Activated gamma-delta T cell treated with anti-CD3 and anti-CD28 coated beads, Interleukin-2, amount 50 U/mL, for 16 hours (primary cell): Measurements from ENCODE around the gene ANAPC4.
A peak's percentile ranks its signal among the peaks of the same experiment; 100 is the strongest.

ENCODE experiments used
- DNase-seq: peaks from one replicate; pipeline ENCODE4 v3.0.0-alpha.2; 2020; ENCODE audit warnings: low read depth

The ANAPC4 gene

DNA sequence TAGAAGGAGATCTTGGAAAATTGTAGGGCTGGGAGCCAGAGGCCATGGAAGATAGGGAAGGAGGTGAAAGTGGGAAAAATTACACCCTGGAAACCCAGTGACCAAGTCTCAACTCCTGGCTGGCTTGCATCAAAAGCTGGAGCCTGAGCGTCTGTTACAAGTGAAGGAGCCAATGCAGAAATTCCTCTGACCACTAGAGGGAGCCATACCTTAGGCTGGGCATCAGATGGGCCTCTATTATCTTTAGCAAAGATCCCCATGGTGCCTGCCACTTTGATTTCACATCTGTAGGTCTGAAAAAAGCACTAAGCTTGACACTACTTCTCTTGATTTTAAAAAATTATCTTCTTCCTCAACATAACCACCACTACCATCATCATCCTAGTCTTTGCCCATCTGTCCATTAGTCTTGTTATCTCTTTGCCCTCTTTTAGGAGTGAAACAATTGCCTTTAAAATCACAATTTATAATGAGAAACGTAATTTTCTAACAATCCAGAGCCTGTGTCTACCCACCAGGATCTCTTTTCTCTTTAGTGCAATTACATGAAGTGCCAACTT, 62.9 kb downstream of the ANAPC4 start:
- peak; percentile 12 for DNase-seq

- DNase-seq: no peak
These were observed 63.5 kb downstream of the ANAPC4 start for GRCh38 chr4:25440478-25441030.

DNA sequence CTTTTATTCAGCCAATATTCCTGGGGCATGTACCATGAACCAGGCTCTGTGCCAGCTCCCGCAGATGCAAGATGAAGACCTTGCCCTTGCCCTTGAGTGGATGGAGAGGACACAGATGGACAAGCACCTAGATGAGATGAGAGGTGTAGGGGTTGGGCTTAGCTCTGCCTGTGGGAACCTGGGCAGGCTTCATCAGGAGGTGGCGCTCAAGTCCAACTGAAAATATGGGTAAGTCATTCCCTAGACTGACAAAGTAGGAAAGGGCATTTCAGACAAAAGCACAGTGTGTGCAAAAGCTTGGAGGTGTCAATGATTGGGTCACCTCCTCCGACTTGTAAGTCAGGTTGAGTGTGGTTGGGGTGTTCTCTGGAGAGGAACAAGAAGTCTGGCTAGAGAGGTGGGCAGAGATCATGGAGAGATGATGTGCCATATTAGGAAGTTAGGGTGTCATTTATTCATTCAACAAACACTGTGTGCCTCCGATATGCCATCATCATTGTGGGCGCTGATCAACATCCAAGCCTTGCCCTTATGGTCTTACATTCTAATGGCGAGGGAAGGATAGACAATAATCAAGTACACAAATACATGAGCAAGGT, 64.6 kb downstream of the ANAPC4 start:
- DNase-seq: no peak

DNA sequence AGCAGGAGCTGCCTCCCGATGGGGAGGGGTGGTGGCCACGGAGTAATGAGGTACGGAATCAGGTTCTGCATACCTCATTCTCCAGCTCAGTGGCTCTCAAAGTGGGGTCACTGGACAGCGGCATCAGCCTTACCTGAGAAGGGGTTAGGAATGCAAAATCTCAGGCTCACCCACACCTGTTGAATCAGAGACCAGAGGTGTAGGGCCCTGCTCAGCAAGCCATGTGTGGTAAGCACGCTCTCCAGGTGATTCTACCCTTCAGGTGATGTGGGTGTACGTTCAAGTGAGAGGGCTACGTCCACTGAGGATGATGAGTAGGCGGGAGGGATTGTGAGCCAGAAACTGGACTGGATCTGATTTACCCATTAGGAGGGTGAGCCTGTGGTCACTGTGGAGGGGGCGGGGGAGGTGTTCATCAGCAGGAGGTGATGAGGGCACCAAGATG, 65.8 kb downstream of the ANAPC4 start:
- no peak for DNase-seq

GRCh38 chr4:25443851-25444250, 66.8 kb downstream of the ANAPC4 start:
- no peak for DNase-seq

GRCh38 chr4:25446611-25447010, 69.5 kb downstream of the ANAPC4 start:
- no peak for DNase-seq

DNA sequence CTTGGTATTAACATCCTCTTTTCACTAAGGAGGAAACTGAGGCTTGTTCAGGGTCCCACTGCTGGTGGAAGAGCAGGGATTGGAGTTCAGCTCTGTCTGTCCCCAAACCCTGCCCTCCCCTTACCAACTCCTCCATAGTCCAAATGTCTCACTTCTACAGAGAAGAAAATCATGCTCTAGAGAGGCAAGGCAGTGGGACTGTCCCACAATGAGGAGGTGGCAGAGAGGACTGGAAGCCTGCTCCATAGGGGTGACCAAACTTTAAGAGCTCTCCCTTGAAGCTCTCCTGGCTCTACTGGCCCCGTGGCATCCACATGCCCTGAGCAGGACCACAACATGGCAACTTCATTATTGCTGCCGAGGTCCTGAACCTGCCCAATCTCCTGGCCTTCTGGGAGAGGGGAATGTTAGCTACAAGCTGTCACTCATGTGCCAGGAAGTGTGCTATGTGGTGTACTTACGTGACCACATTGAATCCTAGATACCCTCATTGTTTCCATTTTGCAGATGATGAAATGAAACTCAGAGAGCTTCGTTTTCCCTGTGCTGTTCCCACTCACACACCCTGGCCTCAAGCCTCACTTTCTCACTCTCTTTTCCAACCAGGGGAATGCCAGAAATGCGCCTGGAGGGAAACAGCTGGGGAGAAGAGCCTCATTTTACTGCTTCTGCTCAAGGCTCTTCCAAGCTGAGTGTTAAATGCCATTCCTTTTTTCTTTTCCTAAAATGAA, 71.5 kb downstream of the ANAPC4 start:
- DNase-seq: no peak

GRCh38 chr4:25449270-25449669, 72.2 kb downstream of the ANAPC4 start:
- DNase-seq: no peak

DNA sequence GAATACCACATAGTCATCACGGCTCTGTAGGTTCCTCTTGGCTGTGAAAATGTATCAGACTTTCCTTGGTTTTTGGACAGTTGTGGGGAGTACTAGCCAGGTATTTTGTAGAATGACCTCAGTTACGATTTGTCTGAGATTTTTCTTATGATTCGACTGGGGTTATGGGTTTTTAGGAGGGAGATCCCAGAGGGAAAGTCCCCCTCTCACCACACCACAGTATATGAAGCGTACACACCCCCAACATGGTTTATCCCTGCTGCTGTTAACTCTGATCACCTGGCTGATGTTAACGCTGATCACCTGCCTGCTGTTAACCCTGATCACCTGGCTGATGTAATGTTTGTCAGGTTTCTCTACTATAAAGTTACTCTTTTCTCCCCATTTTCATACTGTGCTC, 72.6 kb downstream of the ANAPC4 start:
- no peak for DNase-seq

GRCh38 chr4:25450491-25450901, 73.4 kb downstream of the ANAPC4 start:
- no peak for DNase-seq

- no peak for DNase-seq
These were observed 74.6 kb downstream of the ANAPC4 start for GRCh38 chr4:25451676-25452075.

GRCh38 chr4:25452081-25452480, 75.0 kb downstream of the ANAPC4 start:
- DNase-seq: no peak

DNA sequence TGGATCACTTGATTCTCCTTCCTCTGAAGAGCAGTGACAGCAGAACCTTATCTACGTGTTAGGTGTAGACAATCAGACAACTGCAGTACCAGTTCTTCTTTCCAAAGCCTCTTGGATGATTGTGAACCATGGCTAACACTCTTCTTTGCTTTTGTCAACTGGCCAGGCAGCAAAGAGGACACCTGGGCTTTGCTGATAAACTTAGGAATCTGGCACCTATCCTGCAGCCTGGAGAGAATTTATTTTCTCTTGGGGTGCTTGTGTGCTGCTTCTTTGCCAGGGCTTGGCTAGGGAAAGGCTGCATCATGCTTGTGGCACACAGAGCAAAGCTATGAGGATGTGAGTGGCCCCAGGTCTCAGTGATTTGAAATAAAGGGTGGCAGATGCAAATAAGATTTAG, 77.4 kb downstream of the ANAPC4 start:
- no peak for DNase-seq

GRCh38 chr4:25457053-25457715, 80.1 kb downstream of the ANAPC4 start:
- no peak for DNase-seq

DNA sequence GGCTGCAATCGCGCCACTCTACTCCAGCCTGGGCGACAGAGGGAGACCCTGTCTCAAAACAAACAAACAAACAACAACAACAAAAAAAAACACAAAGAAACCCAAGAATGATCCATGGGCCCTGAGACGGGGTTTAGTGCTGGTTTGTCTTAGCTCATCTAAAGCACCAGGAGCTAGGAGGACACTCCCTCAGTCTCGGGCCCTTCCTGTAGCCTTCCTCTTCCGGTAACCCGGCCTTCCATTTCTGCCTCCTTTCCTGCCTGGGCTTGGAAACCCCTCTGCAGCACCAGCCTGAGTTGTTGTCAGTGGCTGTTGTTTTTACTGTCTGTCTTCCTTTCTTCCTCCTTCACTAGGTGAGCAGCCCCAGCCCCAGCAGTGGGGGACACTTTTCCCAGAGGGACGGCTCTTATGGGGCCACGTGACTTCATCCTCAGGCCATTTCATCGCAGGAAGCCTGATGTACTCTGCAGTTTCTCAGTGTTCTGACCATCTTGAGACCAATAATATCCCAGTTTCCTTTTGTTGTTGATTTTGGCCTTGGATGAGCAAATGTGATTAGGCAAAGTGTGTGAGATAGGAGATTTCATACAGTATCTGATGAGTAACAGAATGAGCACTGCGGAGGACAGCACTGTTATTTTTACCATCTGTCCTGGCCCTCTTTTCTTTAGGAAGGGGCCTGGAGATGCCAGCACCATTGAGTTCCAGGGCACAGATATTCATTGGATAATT, 90.1 kb downstream of the ANAPC4 start:
- DNase-seq: no peak

DNA sequence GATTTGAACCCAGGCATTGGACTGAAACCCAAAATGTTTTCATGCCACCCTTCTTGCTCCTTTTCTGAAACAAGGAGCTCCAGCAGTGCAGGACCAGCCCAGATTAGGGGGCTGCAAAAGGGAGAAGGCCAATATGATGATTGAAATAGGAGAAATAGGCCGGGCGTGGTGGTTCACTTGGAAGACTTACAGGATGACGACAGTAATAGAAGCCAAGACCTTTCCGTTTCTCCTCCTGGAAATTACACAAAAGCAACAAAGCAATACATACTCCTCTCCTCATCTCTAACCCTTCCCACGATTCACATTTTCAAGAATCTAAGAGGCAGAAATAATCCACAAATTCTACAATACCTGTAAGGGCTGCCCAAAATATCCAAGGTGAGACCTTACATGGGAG, 90.8 kb downstream of the ANAPC4 start:
- DNase-seq: no peak
